ENCODE results near the gene PRSS48. TPM values are rescaled to one million over a fixed set of nuclear protein-coding genes. Genes with fewer than 3 reads are reported as not detected.

PRSS48 gene
- total RNA-seq, 3 donors from 2014 or later (not counting 1 experiment from before 2014, with no cell fraction given), result not detected

DNA sequence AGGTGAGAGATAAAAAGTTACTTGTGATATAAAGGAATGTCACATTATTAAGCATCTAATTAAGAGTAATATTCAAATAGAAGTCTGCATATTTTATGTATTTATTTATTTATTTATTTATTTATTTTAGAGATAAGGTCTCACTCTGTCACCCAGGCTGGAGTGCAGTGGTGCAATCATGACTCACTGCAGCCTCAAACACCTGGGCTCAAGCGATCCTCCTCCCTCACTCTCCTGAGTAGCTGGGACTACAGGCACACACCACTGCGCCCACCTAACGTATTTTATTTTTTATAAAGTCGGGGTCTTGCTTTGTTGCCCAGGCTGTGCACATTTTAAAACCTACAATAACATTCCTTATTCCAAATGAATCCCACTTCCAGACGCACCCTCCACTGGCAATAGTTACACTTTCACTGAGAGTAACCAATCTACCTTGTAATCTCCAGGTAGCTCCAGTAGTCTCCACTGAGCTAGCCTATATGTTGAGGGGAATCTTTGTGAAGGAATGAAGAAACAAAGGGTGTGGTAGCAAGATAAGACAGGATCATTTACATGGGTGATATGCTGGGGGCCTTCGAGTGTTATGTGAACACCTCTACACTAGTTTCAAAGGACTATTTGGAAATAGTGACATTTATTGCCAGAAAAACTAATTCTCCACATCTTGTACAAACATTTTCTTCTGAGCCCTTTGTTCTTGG is 36.5 kb downstream of the PRSS48 start:
- H3K4me3 ChIP-seq (ENCODE audit: low read length), result no peak overlapping the region
- Mint-ChIP-seq H3K4me3 (no peak overlapping the region), H3K4me1 (no peaks in the 10 kb centered on the region), H3K36me3 (no peaks in the 10 kb centered on the region), H3K9me3 (no peaks in the 10 kb centered on the region), H3K27ac (no peak overlapping the region), H3K27me3 (ENCODE audit: low read depth in 2 of 2) (no peaks in the 10 kb centered on the region)
- no peaks in the 10 kb centered on the region for H3K4me1 ChIP-seq (ENCODE audit: control insufficient read depth, insufficient read depth, low read length)
- H3K27me3 ChIP-seq (ENCODE audit: control insufficient read depth, insufficient read depth, low read length), result no peaks in the 10 kb centered on the region
- no peaks in the 10 kb centered on the region for H3K36me3 ChIP-seq (ENCODE audit: control insufficient read depth, insufficient read depth, low read length)
- no peak for DNase-seq
- TF ChIP-seq, protein P1, sequence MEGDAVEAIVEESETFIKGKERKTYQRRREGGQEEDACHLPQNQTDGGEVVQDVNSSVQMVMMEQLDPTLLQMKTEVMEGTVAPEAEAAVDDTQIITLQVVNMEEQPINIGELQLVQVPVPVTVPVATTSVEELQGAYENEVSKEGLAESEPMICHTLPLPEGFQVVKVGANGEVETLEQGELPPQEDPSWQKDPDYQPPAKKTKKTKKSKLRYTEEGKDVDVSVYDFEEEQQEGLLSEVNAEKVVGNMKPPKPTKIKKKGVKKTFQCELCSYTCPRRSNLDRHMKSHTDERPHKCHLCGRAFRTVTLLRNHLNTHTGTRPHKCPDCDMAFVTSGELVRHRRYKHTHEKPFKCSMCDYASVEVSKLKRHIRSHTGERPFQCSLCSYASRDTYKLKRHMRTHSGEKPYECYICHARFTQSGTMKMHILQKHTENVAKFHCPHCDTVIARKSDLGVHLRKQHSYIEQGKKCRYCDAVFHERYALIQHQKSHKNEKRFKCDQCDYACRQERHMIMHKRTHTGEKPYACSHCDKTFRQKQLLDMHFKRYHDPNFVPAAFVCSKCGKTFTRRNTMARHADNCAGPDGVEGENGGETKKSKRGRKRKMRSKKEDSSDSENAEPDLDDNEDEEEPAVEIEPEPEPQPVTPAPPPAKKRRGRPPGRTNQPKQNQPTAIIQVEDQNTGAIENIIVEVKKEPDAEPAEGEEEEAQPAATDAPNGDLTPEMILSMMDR (IDR thresholded peaks at IDR 0.05), result no peak
- WGBS (ENCODE audit: insufficient coverage), result 89% methylated on average over 6 of the region's 6 CpGs
- intact Hi-C loops (cut with micrococcal nuclease), result no loop called here
- no peaks in the 10 kb centered on the region for H3K9me3 ChIP-seq (ENCODE audit: control insufficient read depth, insufficient read depth, low read length)
- H3K27ac ChIP-seq (ENCODE audit: low read length), result no peak overlapping the region
- ATAC-seq, result no peak

DNA sequence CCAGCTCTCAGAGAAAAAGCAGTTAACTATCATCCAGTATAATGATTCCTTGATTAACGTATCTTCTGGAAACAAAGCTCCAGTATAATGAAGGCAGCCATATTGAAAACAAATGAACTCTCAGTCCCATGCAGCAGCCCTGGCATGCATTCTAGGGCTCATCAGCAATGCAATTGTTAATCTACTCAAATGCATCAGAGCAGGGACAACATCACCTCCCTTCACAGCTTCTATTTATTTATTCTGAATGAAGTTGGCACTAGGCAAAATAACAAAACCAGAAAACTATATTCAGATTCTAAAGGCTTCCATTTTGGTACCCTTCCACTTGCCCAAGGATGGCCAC is 37.0 kb downstream of the PRSS48 start:
- TF ChIP-seq, protein P1 (IDR thresholded peaks at IDR 0.05), result no peak
- no peak overlapping the region for H3K27ac Mint-ChIP-seq
- no peaks in the 10 kb centered on the region for H3K4me1 Mint-ChIP-seq
- no peak overlapping the region for H3K27ac ChIP-seq (ENCODE audit: low read length)
- 100% methylated on average over 1 of the region's 1 CpG for WGBS (ENCODE audit: insufficient coverage)
- H3K9me3 ChIP-seq (ENCODE audit: control insufficient read depth, insufficient read depth, low read length), result no peaks in the 10 kb centered on the region
- no peak overlapping the region for H3K4me3 ChIP-seq (ENCODE audit: low read length)
- no peak for ATAC-seq
- intact Hi-C loops (cut with micrococcal nuclease), result no loop called here
- H3K4me3 Mint-ChIP-seq, result no peak overlapping the region
- H3K27me3 Mint-ChIP-seq (ENCODE audit: low read depth in 2 of 2), result no peaks in the 10 kb centered on the region
- no peaks in the 10 kb centered on the region for H3K36me3 Mint-ChIP-seq
- H3K27me3 ChIP-seq (ENCODE audit: control insufficient read depth, insufficient read depth, low read length), result no peaks in the 10 kb centered on the region
- H3K4me1 ChIP-seq (ENCODE audit: control insufficient read depth, insufficient read depth, low read length), result no peaks in the 10 kb centered on the region
- DNase-seq, result no peak
- no peaks in the 10 kb centered on the region for H3K9me3 Mint-ChIP-seq
- no peaks in the 10 kb centered on the region for H3K36me3 ChIP-seq (ENCODE audit: control insufficient read depth, insufficient read depth, low read length)

DNA sequence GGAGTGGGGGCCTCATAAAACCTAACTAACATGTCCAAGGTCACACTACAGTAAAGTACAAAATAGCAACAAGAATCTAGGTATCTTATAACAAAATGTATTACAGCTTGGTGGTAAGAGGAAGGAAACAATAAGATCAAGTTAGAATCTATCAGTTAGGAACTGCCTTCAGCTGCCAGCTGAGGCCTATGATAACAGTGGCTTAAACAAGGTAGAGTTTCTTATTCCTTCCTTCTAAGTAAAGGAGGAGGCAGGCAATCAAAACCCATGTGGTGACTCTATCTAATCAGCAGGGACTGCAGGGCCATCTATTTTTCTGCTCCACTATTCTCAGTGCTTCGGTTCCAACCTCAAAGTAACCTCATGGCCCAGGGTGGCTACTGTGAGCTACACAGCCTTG is 37.5 kb downstream of the PRSS48 start:
- Mint-ChIP-seq H3K9me3 (no peaks in the 10 kb centered on the region), H3K27me3 (ENCODE audit: low read depth in 2 of 2) (no peaks in the 10 kb centered on the region), H3K4me1 (no peaks in the 10 kb centered on the region), H3K36me3 (no peaks in the 10 kb centered on the region), H3K27ac (no peak overlapping the region), H3K4me3 (no peak overlapping the region)
- H3K27me3 ChIP-seq (ENCODE audit: control insufficient read depth, insufficient read depth, low read length), result no peaks in the 10 kb centered on the region
- DNase-seq (no peak), ATAC-seq (no peak)
- intact Hi-C loops (cut with micrococcal nuclease), result no loop called here
- no peaks in the 10 kb centered on the region for H3K36me3 ChIP-seq (ENCODE audit: control insufficient read depth, insufficient read depth, low read length)
- TF ChIP-seq, protein P1 (IDR thresholded peaks at IDR 0.05), result no peak
- H3K9me3 ChIP-seq (ENCODE audit: control insufficient read depth, insufficient read depth, low read length), result no peaks in the 10 kb centered on the region
- H3K27ac ChIP-seq (ENCODE audit: low read length), result no peak overlapping the region
- no peak overlapping the region for H3K4me3 ChIP-seq (ENCODE audit: low read length)
- 60% methylated on average over 1 of the region's 1 CpG for WGBS (ENCODE audit: insufficient coverage)
- H3K4me1 ChIP-seq (ENCODE audit: control insufficient read depth, insufficient read depth, low read length), result no peaks in the 10 kb centered on the region

All from natural killer cell (primary cell).